ENCODE data around the gene TEKT2.

TEKT2 gene

DNA sequence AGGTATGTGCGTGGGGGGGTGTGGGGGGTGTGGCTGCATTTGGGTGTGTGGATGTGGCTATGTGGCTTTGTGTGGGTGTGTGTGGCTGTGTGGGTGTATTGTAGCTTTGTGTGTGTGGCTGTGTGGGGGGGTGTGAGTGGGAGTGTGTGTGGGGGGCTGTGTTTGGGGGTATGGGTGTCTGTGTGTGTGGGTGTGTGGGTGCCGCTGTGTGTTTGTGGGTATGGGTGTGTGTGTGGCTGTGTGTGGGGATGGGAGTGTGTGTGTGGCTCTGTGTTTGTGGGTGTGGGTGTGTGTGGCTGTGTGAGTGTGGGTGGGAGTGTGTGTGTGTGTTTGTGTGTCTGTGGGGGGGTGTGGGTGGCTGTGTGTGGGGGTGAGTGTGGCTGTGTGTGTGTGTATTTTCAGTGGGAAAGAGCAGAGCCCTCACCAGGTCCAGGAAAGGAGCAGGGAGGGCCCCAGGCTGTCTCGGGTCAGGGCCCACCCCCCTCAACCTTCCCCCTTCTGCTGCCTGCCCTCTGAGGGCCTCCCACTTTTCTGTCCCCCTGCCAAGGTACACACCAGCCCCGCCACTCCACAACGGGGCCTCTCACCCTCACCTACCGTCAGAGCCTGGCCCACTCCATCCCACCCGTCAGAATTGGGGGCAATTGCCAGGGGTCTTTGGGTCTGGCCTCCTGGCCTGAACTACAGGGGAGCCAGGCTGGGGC is 43.1 kb downstream of the TEKT2 start:
- no peaks in the 10 kb centered on the region for H3K36me3 ChIP-seq (ENCODE audit: control insufficient read depth, insufficient read depth, low read length)
- no peaks in the 10 kb centered on the region for H3K27me3 ChIP-seq (replicated peaks; ENCODE audit: control insufficient read depth, insufficient read depth, low read length)
- DNase-seq (ENCODE audit: extremely low read depth, insufficient read length), result no peak
- no peak overlapping the region for H3K4me3 ChIP-seq (replicated peaks; ENCODE audit: low read depth, low read length)
- TF ChIP-seq, protein P1, sequence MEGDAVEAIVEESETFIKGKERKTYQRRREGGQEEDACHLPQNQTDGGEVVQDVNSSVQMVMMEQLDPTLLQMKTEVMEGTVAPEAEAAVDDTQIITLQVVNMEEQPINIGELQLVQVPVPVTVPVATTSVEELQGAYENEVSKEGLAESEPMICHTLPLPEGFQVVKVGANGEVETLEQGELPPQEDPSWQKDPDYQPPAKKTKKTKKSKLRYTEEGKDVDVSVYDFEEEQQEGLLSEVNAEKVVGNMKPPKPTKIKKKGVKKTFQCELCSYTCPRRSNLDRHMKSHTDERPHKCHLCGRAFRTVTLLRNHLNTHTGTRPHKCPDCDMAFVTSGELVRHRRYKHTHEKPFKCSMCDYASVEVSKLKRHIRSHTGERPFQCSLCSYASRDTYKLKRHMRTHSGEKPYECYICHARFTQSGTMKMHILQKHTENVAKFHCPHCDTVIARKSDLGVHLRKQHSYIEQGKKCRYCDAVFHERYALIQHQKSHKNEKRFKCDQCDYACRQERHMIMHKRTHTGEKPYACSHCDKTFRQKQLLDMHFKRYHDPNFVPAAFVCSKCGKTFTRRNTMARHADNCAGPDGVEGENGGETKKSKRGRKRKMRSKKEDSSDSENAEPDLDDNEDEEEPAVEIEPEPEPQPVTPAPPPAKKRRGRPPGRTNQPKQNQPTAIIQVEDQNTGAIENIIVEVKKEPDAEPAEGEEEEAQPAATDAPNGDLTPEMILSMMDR (IDR thresholded peaks at IDR 0.05; ENCODE audit: insufficient read depth, low read length, poor library complexity, severe bottlenecking), result no peak

DNA sequence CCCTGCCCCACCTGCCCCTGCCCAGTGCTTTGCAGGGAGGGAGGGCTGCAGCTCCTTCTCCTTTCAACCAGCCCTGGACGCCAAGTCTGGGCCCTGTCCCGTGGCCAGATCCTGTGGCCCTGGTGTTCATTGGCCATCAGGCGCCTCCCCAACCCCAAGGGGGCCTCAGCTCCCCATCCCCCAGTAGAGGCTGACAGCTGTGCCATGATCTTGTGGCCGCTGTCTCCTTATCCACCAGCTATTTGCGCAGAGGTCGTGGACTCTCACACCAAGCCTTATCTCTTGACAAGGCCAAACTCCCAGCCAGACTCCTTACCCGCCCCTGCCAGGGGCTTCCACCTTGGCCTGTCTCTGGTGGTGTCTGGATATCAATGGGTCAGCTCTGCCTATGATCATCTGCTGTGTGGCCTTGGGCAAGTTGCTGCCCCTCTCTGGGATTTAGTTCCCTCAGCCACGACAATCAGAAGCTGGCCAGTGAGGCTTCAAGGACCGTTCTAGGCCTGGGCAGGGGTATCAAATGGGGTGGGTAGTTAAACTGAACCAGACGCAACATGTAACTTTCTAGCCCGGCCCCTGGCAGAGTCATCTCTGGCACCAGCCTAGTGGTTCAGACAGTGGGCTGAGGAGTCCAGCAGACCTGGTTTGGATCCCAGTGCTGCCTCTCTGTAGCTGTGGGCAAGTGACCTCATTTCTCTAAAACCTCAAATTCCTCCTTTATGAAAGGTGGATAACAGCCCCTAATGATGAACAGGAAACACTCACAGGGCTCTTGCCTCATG is 44.4 kb downstream of the TEKT2 start:
- TF ChIP-seq, protein P1 (IDR thresholded peaks at IDR 0.05; ENCODE audit: insufficient read depth, low read length, poor library complexity, severe bottlenecking), result no peak
- Histone ChIP-seq H3K4me3 (replicated peaks; ENCODE audit: low read depth, low read length) (no peak overlapping the region), H3K27me3 (replicated peaks; ENCODE audit: control insufficient read depth, insufficient read depth, low read length) (no peaks in the 10 kb centered on the region), H3K36me3 (ENCODE audit: control insufficient read depth, insufficient read depth, low read length) (no peaks in the 10 kb centered on the region)
- DNase-seq (ENCODE audit: extremely low read depth, insufficient read length), result no peak

DNA sequence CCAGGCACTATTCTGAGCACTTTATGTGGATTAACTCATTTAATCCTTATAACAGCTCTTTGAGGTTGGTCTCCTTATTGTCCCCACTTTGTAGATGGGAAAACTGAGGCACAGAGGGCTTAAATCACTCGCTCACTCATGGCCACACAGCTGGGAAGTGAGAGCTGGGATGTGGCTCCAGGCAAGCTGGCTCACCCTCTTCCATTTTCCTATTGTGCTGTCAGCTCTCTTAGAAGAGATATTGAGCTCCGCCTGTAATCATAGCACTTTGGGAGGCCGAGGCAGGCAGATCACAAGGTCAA is 45.0 kb downstream of the TEKT2 start:
- no peak overlapping the region for H3K4me3 ChIP-seq (replicated peaks; ENCODE audit: low read depth, low read length)
- no peaks in the 10 kb centered on the region for H3K36me3 ChIP-seq (ENCODE audit: control insufficient read depth, insufficient read depth, low read length)
- DNase-seq (ENCODE audit: extremely low read depth, insufficient read length), result no peak
- TF ChIP-seq, protein P1 (IDR thresholded peaks at IDR 0.05; ENCODE audit: insufficient read depth, low read length, poor library complexity, severe bottlenecking), result no peak
- no peaks in the 10 kb centered on the region for H3K27me3 ChIP-seq (replicated peaks; ENCODE audit: control insufficient read depth, insufficient read depth, low read length)

DNA sequence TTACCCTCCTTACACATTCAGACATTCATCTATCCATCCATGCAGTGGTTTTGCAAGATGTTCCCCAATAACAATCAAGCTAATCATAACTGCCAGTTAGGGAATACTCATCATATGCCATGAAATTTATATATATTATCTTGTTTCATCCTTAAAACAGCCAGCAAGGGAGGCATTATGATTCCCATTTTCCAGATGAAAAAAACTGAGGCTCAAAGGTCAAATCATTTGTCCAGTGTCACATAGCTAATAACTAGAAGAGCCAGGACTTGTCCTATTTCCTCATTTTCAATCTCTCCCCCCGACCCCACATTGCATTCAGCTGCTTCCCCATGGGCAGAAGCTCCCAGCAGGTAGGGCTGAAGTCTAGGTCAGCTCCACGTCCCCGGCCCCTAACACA is 48.1 kb downstream of the TEKT2 start:
- TF ChIP-seq, protein P1 (IDR thresholded peaks at IDR 0.05; ENCODE audit: insufficient read depth, low read length, poor library complexity, severe bottlenecking), result no peak
- Histone ChIP-seq H3K36me3 (ENCODE audit: control insufficient read depth, insufficient read depth, low read length) (peaks cover 6% of the 10 kb centered on the region), H3K4me3 (replicated peaks; ENCODE audit: low read depth, low read length) (no peak overlapping the region), H3K27me3 (replicated peaks; ENCODE audit: control insufficient read depth, insufficient read depth, low read length) (no peaks in the 10 kb centered on the region)
- DNase-seq (ENCODE audit: extremely low read depth, insufficient read length), result no peak

DNA sequence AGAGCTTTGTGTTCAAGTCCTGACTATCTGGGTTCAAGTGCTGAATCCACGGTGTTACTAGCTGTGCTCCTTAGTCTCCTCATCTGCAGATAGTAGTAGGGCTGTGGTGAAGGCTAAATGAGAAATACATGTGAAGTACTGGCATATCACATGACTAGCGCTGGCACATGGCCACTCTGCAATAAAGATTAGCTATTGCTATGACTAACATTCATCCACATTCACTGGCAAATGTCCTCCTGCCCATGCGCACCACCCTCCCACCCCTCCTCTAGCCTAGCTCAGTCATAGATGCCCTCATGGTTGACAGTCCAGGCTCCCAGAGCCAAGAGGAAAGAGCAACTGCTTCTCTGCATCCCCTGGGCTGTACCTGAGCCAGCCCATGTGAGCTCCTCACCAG is 49.6 kb downstream of the TEKT2 start:
- DNase-seq (ENCODE audit: extremely low read depth, insufficient read length), result no peak
- Histone ChIP-seq H3K27me3 (replicated peaks; ENCODE audit: control insufficient read depth, insufficient read depth, low read length) (no peaks in the 10 kb centered on the region), H3K36me3 (ENCODE audit: control insufficient read depth, insufficient read depth, low read length) (peaks cover 14% of the 10 kb centered on the region), H3K4me3 (replicated peaks; ENCODE audit: low read depth, low read length) (no peak overlapping the region)
- TF ChIP-seq, protein P1 (IDR thresholded peaks at IDR 0.05; ENCODE audit: insufficient read depth, low read length, poor library complexity, severe bottlenecking), result no peak

All from GM06990 (cell line).